DMS53 treated with DMSO at 0.1 percent for 48 hours (cell line): ENCODE measurements around the gene PPP2R5E.
"Not testable (repeated sequence)": the region's sequence is repeated elsewhere in the genome, so short reads cannot be mapped to it uniquely, and the experiment has no call there.

Experiments
- DNase-seq: peaks from one replicate; lab custom pipeline; 2025; ENCODE audit not compliant: unreplicated experiment; lab: John Stamatoyannopoulos, UW

The PPP2R5E gene

DNA sequence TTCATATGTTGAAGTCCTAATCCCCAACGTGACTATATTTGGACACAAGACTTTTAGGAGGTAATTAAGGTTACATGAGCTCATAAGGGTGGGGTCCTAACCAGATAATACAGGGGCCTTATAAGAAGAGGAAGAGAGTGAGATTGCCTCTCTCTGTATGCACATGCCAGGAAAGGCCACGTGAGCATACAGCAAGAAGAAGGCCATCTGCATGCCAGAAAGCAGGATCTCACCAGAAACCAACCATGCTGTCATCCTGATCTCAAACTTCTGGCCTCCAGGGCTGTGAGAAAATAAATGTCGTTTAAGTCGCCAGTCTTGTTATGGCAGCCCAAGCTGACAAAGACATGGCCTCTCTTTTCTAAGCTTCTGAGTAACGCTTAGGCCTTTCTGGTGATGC is 155.5 kb downstream of the PPP2R5E start:
- no peak for DNase-seq

DNA sequence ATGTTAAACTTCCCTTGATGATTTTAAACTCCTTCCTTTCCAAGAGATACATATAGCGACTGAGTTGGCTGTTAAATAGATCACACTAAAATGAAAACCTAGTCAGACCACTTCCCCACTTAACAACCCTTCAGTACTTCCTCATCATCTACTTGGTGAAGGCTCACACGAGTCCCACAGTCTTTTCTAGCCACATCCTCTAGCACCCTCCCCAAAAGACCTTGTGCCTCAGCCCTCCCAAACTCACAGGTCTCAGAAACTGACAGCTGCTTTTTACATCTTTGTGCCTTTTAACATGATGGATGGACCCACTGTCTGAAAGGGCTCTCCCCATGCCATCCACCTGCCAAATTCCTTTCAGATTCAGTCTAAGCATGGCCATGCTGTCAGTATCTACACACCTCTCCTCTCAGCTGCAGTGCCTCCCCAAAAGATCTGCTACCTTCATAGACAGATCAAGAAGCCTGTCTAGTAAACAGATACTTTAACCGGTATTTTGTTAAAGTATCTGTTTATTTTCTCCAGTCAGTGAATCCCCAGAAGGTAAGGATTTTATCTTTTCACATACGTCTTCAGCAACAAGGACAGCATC is 159.3 kb downstream of the PPP2R5E start:
- no peak for DNase-seq

- DNase-seq = no peak
Observed at GRCh38 chr14:63378444-63378843, 164.7 kb downstream of the PPP2R5E start.

DNA sequence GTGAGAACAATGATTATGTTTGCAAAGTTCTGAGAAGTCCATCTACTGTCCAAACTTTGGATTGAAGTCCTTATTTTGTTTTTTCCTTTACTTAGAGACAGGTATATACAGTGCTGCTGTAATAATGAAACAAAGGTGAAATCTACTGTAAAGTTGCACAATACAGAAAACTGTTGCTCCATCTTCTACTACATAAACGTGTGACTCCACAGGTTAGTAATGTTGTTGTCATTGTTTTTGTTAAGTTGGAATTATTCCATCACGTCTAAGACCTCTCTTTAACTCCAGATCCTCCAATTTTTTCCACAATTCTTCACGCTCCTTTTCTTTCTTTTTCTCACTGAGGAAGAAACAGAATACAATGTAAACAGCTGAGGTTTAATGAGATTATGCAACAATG is 167.4 kb downstream of the PPP2R5E start:
- DNase-seq = no peak

- not testable (repeated sequence) for DNase-seq
Observed at GRCh38 chr14:63371613-63372012, 171.6 kb downstream of the PPP2R5E start.

GRCh38 chr14:63371033-63371432 is 172.1 kb downstream of the PPP2R5E start:
- no peak for DNase-seq

- no peak for DNase-seq
Observed at GRCh38 chr14:63367742-63368364, 175.3 kb downstream of the PPP2R5E start.

GRCh38 chr14:63362389-63362819 is 180.8 kb downstream of the PPP2R5E start:
- DNase-seq = no peak

GRCh38 chr14:63361790-63362189 is 181.4 kb downstream of the PPP2R5E start:
- no peak for DNase-seq

- no peak for DNase-seq
Observed at GRCh38 chr14:63357841-63358240, 185.3 kb downstream of the PPP2R5E start.

DNA sequence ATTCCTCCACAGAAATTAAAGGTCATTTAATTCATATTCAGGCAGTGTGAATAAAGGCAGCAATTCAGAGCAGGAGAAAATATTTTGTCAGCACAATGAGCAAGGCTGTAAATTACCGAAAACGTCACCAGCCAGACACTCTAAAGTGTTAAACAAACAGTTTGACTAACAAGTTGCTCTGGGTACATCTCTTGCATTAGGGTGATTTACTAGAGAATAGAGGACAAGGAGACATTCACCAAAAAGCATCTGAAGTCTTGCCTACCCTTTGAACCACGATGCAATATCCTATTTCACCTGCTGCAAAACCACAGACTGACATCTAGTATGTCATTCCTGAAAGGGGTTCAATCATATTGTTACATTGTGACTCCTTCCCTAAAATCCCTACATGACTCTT is 197.4 kb downstream of the PPP2R5E start:
- DNase-seq = peak; percentile 3

- DNase-seq = no peak
Observed at GRCh38 chr14:63344336-63344735, 198.8 kb downstream of the PPP2R5E start.

DNA sequence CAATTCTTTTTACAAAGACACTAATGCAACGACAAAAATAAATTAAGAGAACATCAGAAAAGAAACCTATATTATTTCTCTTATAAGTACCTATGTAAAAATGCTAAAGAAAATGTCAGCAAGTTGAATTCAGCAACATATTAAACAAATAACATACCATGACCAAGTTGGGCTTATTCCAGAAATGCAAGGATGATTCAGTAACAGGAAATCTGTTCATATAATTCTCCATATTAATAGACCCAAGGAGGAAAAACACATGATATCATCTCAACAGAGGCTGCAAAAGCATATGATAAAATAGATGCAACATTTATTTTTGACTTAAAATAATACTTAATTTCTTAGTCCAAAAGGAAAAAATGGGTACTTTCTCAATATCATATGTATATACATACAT is 199.3 kb downstream of the PPP2R5E start:
- no peak for DNase-seq

DNA sequence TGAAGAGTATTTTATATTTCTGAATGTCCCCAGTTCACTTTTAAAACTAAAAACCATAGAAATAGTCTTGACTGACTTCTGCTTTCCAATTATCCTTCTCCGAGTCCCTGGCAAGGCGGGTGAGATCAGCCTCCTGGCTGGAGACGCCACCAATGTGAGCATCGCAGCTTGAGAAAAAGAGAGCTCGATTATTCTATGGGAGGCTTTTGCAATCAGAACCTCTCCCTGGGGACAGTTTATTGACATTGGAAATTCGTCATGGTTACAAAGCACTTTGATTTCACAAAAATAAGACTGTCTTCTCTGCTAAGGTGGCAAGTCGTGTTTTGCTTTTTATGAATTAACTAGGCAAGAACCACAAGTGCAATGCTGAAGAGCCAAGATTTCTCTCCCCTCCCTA is 200.8 kb downstream of the PPP2R5E start:
- DNase-seq = no peak

GRCh38 chr14:63328787-63329737 is 214.1 kb downstream of the PPP2R5E start:
- DNase-seq = no peak

GRCh38 chr14:63326840-63327239 is 216.3 kb downstream of the PPP2R5E start:
- no peak for DNase-seq

GRCh38 chr14:63322897-63323573 is 220.1 kb downstream of the PPP2R5E start:
- no peak for DNase-seq

DNA sequence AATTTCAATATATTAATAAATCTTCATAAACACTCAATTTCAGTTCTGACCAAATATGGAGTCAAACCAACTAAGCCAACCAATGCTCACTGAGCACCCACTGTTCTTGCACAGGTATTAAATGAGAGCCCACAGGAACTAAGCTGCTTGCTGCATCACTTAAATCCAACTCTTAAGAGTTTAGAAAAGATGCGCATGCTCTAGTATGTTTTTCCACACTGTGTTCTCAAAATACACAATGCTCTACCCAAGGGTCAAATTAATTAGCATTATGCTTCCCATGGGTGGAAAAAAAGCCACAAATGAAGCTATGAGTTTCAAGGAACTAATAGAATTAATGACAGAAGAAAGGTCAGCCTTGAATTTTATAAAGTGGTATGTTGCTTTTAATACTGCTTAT is 220.7 kb downstream of the PPP2R5E start:
- DNase-seq = no peak
